Type B pancreatic cell (in vitro differentiated cells): ENCODE results near the gene CHN2. TPM values are rescaled to one million over a fixed set of nuclear protein-coding genes. Genes with fewer than 3 reads are reported as not detected.

Experiments
- DNase-seq: peaks from one replicate; pipeline ENCODE4 v3.0.0; 2021; ENCODE audit warnings: mixed read lengths; ENCODE audit not compliant: unreplicated experiment; ENCODE audit errors: extremely low spot score
- H3K27ac Mint-ChIP-seq: 2 replicates; pipeline ENCODE4 v1.8.0; 2021; ENCODE audit warnings: mild to moderate bottlenecking, mixed read lengths
- H3K27me3 Mint-ChIP-seq: 2 replicates; pipeline ENCODE4 v1.8.0; 2021; ENCODE audit warnings: mixed read lengths
- H3K36me3 Mint-ChIP-seq: 2 replicates; pipeline ENCODE4 v1.8.0; 2021; ENCODE audit warnings: mixed read lengths
- H3K4me1 Mint-ChIP-seq: one replicate; pipeline ENCODE4 v1.8.0; 2021; ENCODE audit warnings: mixed read lengths; ENCODE audit not compliant: unreplicated experiment
- H3K4me3 Mint-ChIP-seq: 2 replicates; pipeline ENCODE4 v1.8.0; 2021; ENCODE audit warnings: mild to moderate bottlenecking, mixed read lengths
- H3K9me3 Mint-ChIP-seq: 2 replicates; pipeline ENCODE4 v1.8.0; 2021; ENCODE audit warnings: mixed read lengths
- total RNA-seq: library from RNA; stranded (reverse); gene quantifications from 2 replicates; pipeline ENCODE4 v1.2.1, GENCODE V29; 2021; ENCODE audit warnings: low replicate concordance
- TF ChIP-seq, protein P1 (sequence below): fragments of 200-600 bp; sonication (generic); conservative IDR thresholded peaks from 2 replicates; pipeline ENCODE4 v1.5.0; 2021; ENCODE audit warnings: antibody characterized with exemption, mild to moderate bottlenecking

The CHN2 gene
- total RNA-seq, 1 donor from 2014 or later, result 19.7 TPM

GRCh38 chr7:29270594-29271318, 76.2 kb downstream of the CHN2 start:
- peaks cover 3% of the 10 kb centered on the region for H3K36me3 Mint-ChIP-seq
- TF ChIP-seq, protein P1, sequence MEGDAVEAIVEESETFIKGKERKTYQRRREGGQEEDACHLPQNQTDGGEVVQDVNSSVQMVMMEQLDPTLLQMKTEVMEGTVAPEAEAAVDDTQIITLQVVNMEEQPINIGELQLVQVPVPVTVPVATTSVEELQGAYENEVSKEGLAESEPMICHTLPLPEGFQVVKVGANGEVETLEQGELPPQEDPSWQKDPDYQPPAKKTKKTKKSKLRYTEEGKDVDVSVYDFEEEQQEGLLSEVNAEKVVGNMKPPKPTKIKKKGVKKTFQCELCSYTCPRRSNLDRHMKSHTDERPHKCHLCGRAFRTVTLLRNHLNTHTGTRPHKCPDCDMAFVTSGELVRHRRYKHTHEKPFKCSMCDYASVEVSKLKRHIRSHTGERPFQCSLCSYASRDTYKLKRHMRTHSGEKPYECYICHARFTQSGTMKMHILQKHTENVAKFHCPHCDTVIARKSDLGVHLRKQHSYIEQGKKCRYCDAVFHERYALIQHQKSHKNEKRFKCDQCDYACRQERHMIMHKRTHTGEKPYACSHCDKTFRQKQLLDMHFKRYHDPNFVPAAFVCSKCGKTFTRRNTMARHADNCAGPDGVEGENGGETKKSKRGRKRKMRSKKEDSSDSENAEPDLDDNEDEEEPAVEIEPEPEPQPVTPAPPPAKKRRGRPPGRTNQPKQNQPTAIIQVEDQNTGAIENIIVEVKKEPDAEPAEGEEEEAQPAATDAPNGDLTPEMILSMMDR, result no peak
- H3K27ac Mint-ChIP-seq, result peak overlapping the region; percentile 15
- H3K4me3 Mint-ChIP-seq, result peak overlapping the region; percentile 16
- peaks cover 2% of the 10 kb centered on the region for H3K9me3 Mint-ChIP-seq
- no peak for DNase-seq
- H3K4me1 Mint-ChIP-seq, result peaks cover 38% of the 10 kb centered on the region
- H3K27me3 Mint-ChIP-seq, result peaks cover 8% of the 10 kb centered on the region

- DNase-seq, result no peak
- peak overlapping the region; percentile 15 for H3K27ac Mint-ChIP-seq
- H3K36me3 Mint-ChIP-seq, result no peaks in the 10 kb centered on the region
- no peaks in the 10 kb centered on the region for H3K9me3 Mint-ChIP-seq
- peaks cover 12% of the 10 kb centered on the region for H3K27me3 Mint-ChIP-seq
- H3K4me3 Mint-ChIP-seq, result no peak overlapping the region
- TF ChIP-seq, protein P1, result no peak
- H3K4me1 Mint-ChIP-seq, result peaks cover 41% of the 10 kb centered on the region
Observed at GRCh38 chr7:29271319-29271658, 76.7 kb downstream of the CHN2 start.

DNA sequence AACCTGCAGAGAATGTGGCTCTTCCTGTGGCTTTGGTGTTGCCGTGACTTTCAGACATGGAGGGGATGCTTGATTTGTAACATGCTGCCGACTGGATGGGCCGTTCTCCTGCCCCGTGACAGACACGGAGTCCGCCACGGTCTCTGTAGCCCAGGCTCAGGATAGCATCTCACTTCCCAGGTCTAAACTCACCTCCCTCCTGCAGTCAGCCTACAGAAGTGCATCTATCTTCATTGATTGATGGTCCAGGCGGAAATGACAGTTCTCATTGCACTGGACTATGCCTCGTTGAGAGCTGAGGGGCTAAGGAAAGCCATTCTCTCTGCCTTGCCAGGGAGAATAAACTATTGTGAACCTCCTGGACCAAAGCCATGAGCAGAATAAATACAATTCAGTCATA, 77.5 kb downstream of the CHN2 start:
- Mint-ChIP-seq H3K27ac (peak overlapping the region; percentile 45), H3K36me3 (no peaks in the 10 kb centered on the region), H3K4me1 (peaks cover 41% of the 10 kb centered on the region), H3K9me3 (no peaks in the 10 kb centered on the region), H3K4me3 (no peak overlapping the region), H3K27me3 (peaks cover 12% of the 10 kb centered on the region)
- TF ChIP-seq, protein P1, result no peak
- DNase-seq, result no peak

GRCh38 chr7:29274146-29275017, 79.8 kb downstream of the CHN2 start:
- no peak for DNase-seq
- Mint-ChIP-seq H3K27me3 (peaks cover 18% of the 10 kb centered on the region), H3K36me3 (peaks cover 2% of the 10 kb centered on the region), H3K9me3 (no peaks in the 10 kb centered on the region), H3K4me1 (peaks cover 37% of the 10 kb centered on the region), H3K27ac (peak overlapping the region; percentile 21), H3K4me3 (no peak overlapping the region)
- TF ChIP-seq, protein P1, result no peak

DNA sequence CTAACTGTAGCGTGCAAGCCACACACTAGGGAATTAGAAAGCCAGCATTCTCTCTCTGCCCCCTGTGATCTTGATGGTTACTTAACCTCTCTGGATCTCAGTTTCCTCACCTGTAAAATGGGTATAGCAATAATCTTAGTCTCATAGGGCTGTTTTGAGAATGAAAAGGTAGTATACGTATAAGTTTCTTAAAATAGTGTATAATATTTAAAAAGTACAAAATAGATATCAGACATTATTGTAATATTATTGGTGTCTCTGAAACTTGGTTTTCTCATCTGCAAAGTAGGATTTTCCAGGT, 80.4 kb downstream of the CHN2 start:
- H3K36me3 Mint-ChIP-seq, result peaks cover 6% of the 10 kb centered on the region
- TF ChIP-seq, protein P1, result no peak
- peaks cover 37% of the 10 kb centered on the region for H3K4me1 Mint-ChIP-seq
- DNase-seq, result no peak
- H3K27me3 Mint-ChIP-seq, result peaks cover 23% of the 10 kb centered on the region
- H3K4me3 Mint-ChIP-seq, result no peak overlapping the region
- H3K27ac Mint-ChIP-seq, result no peak overlapping the region
- H3K9me3 Mint-ChIP-seq, result no peaks in the 10 kb centered on the region
